SU-DHL-6 (cell line): Measurements from ENCODE around the gene SH3RF3.

Experiments used
- CTCF ChIP-seq: fragments of 200-600 bp; sonication (generic); IDR thresholded peaks from one replicate; pipeline ENCODE4 v1.5.1; 2017; ENCODE audit warnings: antibody characterized with exemption, mild to moderate bottlenecking, low read length, moderate library complexity; ENCODE audit not compliant: insufficient read depth, poor library complexity, severe bottlenecking
- EZH2phosphoT487 ChIP-seq: fragments of 200-600 bp; sonication (generic), shearing (Covaris generic); conservative IDR thresholded peaks from 2 replicates; pipeline ENCODE4 v1.6.1; 2018; ENCODE audit warnings: mild to moderate bottlenecking, antibody characterized with exemption, low read length, moderate library complexity, mixed read lengths

- TF ChIP-seq CTCF (no peak), EZH2phosphoT487 (no peak)
These were observed 350.8 kb downstream of the SH3RF3 start for GRCh38 chr2:109479804-109480203.
